MM.1S (cell line): Measurements from ENCODE around the gene INTS11.

Experiments
- EZH2 ChIP-seq: fragments of 300-600 bp; sonication (generic); optimal IDR thresholded peaks from 2 replicates; pipeline ENCODE3; 2017; ENCODE audit warnings: low read depth, mild to moderate bottlenecking, antibody characterized with exemption, low read length, mixed read lengths
- EZH2phosphoT487 ChIP-seq: fragments of 300-600 bp; sonication (generic); IDR thresholded peaks from 2 replicates; pipeline ENCODE4 v1.6.1; 2018; ENCODE audit warnings: antibody characterized with exemption, low read length
- TF ChIP-seq, protein P1 (sequence below): fragments of 300-600 bp; sonication (generic); IDR thresholded peaks from 2 replicates; pipeline ENCODE4 v1.5.1; 2016; ENCODE audit warnings: antibody characterized with exemption, low read length, mixed read lengths

GRCh38 chr1:1349256-1350012 is 25.0 kb upstream of the INTS11 start, which contains the start of gene DVL1:
- TF ChIP-seq, protein P1, sequence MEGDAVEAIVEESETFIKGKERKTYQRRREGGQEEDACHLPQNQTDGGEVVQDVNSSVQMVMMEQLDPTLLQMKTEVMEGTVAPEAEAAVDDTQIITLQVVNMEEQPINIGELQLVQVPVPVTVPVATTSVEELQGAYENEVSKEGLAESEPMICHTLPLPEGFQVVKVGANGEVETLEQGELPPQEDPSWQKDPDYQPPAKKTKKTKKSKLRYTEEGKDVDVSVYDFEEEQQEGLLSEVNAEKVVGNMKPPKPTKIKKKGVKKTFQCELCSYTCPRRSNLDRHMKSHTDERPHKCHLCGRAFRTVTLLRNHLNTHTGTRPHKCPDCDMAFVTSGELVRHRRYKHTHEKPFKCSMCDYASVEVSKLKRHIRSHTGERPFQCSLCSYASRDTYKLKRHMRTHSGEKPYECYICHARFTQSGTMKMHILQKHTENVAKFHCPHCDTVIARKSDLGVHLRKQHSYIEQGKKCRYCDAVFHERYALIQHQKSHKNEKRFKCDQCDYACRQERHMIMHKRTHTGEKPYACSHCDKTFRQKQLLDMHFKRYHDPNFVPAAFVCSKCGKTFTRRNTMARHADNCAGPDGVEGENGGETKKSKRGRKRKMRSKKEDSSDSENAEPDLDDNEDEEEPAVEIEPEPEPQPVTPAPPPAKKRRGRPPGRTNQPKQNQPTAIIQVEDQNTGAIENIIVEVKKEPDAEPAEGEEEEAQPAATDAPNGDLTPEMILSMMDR = peak; percentile 39; the same call in 1 of the 2 replicates
- TF ChIP-seq EZH2phosphoT487 (no peak), EZH2 (no peak)
